GM21825 (cell line): ENCODE results near the gene ITLN1.
A peak's percentile ranks its signal among the peaks of the same experiment; 100 is the strongest.
"Not testable (repeated sequence)": the region's sequence is repeated elsewhere in the genome, so short reads cannot be mapped to it uniquely, and the experiment has no call there.

Experiments
- ATAC-seq: cut with Tn5 transposase; IDR thresholded peaks from one replicate; pipeline ENCODE4 v1.9.1; 2021; ENCODE audit warnings: mild to moderate bottlenecking, moderate library complexity; ENCODE audit not compliant: unreplicated experiment

ITLN1 gene

GRCh38 chr1:160883581-160884513 is 1.1 kb downstream of the ITLN1 start:
- ATAC-seq = no peak

GRCh38 chr1:160882582-160882981 is 2.4 kb downstream of the ITLN1 start:
- no peak for ATAC-seq

GRCh38 chr1:160881264-160881663 is 3.7 kb downstream of the ITLN1 start:
- ATAC-seq = not testable (repeated sequence)

- ATAC-seq = no peak
Measured at GRCh38 chr1:160880216-160880615, 4.8 kb downstream of the ITLN1 start.

GRCh38 chr1:160879056-160879455 is 5.9 kb downstream of the ITLN1 start:
- ATAC-seq = no peak

- ATAC-seq = no peak
Measured at GRCh38 chr1:160877221-160877620, 7.8 kb downstream of the ITLN1 start.

- no peak for ATAC-seq
Measured at GRCh38 chr1:160876311-160876710, 8.7 kb downstream of the ITLN1 start.

GRCh38 chr1:160875591-160875990 is 9.4 kb downstream of the ITLN1 start:
- ATAC-seq = not testable (repeated sequence)

- ATAC-seq = no peak
Measured at GRCh38 chr1:160874935-160875334, 10.0 kb downstream of the ITLN1 start.

- ATAC-seq = no peak
Measured at GRCh38 chr1:160868141-160868540, 16.8 kb downstream of the ITLN1 start.

- not testable (repeated sequence) for ATAC-seq
Measured at GRCh38 chr1:160867651-160868050, 17.3 kb downstream of the ITLN1 start.

- no peak for ATAC-seq
Measured at GRCh38 chr1:160866695-160867260, 18.2 kb downstream of the ITLN1 start.

- no peak for ATAC-seq
Measured at GRCh38 chr1:160866001-160866694, 18.8 kb downstream of the ITLN1 start.

- no peak for ATAC-seq
Measured at GRCh38 chr1:160865337-160865736, 19.6 kb downstream of the ITLN1 start.

GRCh38 chr1:160864173-160864572 is 20.8 kb downstream of the ITLN1 start:
- no peak for ATAC-seq

GRCh38 chr1:160863774-160864131 is 21.2 kb downstream of the ITLN1 start:
- no peak for ATAC-seq

GRCh38 chr1:160863061-160863773 is 21.8 kb downstream of the ITLN1 start:
- no peak for ATAC-seq

GRCh38 chr1:160862203-160863060 is 22.5 kb downstream of the ITLN1 start, which contains the start of gene CD244:
Gene CD244 (minus strand): TSS chr1:160862887. CDS start chr1:160862677, 210 bp downstream.
- peak; percentile 66 for ATAC-seq

GRCh38 chr1:160860840-160861505 is 24.0 kb downstream of the ITLN1 start:
- no peak for ATAC-seq
